Left lung (tissue), 10 donors: ENCODE measurements around the gene ASTN2. TPM values are rescaled to one million over a fixed set of nuclear protein-coding genes. Genes with fewer than 3 reads are reported as not detected.

Experiments
- ATAC-seq: fragments of 200-7000 bp; cut with Tn5 transposase; one replicate; pipeline ENCODE4 v1.9.1; 2020; ENCODE audit warnings: moderate library complexity
- DNase-seq, 4 donors: peaks; one replicate each; pipeline ENCODE4 v3.0.0-alpha.2; 2013 to 2020
- H3K27ac ChIP-seq, 2 donors: fragments of 200-600 bp; sonication (generic) in 1 of 2; one replicate each; pipeline versions ENCODE4 v1.5.0 to v1.8.0; 2020 to 2021
- H3K27me3 ChIP-seq, 2 donors: fragments of 200-600 bp; sonication (generic) in 1 of 2; one replicate each; pipeline versions ENCODE4 v1.5.0 to v1.8.0; 2020 to 2021
- H3K36me3 ChIP-seq, 2 donors: fragments of 200-600 bp; sonication (generic) in 1 of 2; one replicate each; pipeline versions ENCODE4 v1.5.0 to v1.8.0; 2020 to 2021
- H3K4me1 ChIP-seq, 2 donors: fragments of 200-600 bp; one replicate each; pipeline ENCODE4 v1.8.0; 2021
- H3K4me3 ChIP-seq, 2 donors: fragments of 200-600 bp; sonication (generic) in 1 of 2; one replicate each; pipeline versions ENCODE4 v1.5.0 to v1.8.0; 2020 to 2021; ENCODE audit warnings: mild to moderate bottlenecking in 1 of 2
- H3K9me3 ChIP-seq, 2 donors: fragments of 200-600 bp; sonication (generic) in 1 of 2; one replicate each; pipeline versions ENCODE4 v1.5.0 to v1.8.0; 2020 to 2021
- intact Hi-C, 2 donors: fragments of 100-400 bp; cut with DNase I; formaldehyde crosslinking; loops; one replicate each; pipeline versions ENCODE4 v1.11.2 to v1.14.2; 2022
- polyA plus RNA-seq, 6 donors: library from polyadenylated mRNA; unstranded; fragments of 120-200 nt; gene quantifications; one replicate each; pipeline ENCODE4 v1.2.1, GENCODE V29; 2013; ENCODE audit not compliant: insufficient read length in 6 of 6
- total RNA-seq, 2 donors: library from RNA; stranded (reverse); fragmentation: NEBNext Ultra II Directional; extraction: Animal tissue kit (Norgen Biotek cat#: 25700); gene quantifications; one replicate each; pipeline ENCODE4 v1.2.1, GENCODE V29; 2021
- TF ChIP-seq, protein P1 (sequence below), 2 donors: fragments of 200-600 bp; sonication (generic) in 1 of 2; IDR thresholded peaks; one replicate each; pipeline versions ENCODE4 v1.5.0 to v1.8.0; 2021; ENCODE audit warnings: antibody characterized with exemption in 2 of 2
- donor health status: DM: no; HTN: yes; CAD: no.
- donor health status: DM: no; HTN: no; CAD: no.

The ASTN2 gene
- total and polyA plus RNA-seq, 8 donors, result 3.1 to 5.5 (median 4.5) TPM

DNA sequence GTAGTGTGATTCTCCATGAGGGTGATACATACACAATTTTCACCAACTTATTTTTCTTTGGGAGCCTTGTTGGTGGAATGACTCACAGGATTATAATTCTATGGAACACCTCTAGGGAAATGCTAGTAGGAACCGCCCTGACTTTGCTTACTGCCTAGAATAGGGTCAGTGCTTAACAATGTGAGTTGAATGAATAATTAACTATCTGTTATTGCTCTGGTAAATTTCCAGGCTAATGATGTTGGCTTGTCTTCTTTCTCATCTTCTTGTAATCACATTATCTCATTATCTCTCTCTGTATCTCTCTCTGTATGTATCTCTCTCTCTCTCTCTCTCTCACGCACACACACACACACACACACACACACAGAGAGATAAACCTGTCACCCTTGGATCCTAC, 436.7 kb downstream of the ASTN2 start:
- intact Hi-C loops, result no loop called here
- Histone ChIP-seq H3K27me3 (no peaks in the 10 kb centered on the region), H3K4me1 (no peaks in the 10 kb centered on the region), H3K9me3 (no peaks in the 10 kb centered on the region), H3K27ac (no peak overlapping the region), H3K36me3 (no peaks in the 10 kb centered on the region), H3K4me3 (no peak overlapping the region)
- DNase-seq (no peak), ATAC-seq (no peak)
- TF ChIP-seq, protein P1, sequence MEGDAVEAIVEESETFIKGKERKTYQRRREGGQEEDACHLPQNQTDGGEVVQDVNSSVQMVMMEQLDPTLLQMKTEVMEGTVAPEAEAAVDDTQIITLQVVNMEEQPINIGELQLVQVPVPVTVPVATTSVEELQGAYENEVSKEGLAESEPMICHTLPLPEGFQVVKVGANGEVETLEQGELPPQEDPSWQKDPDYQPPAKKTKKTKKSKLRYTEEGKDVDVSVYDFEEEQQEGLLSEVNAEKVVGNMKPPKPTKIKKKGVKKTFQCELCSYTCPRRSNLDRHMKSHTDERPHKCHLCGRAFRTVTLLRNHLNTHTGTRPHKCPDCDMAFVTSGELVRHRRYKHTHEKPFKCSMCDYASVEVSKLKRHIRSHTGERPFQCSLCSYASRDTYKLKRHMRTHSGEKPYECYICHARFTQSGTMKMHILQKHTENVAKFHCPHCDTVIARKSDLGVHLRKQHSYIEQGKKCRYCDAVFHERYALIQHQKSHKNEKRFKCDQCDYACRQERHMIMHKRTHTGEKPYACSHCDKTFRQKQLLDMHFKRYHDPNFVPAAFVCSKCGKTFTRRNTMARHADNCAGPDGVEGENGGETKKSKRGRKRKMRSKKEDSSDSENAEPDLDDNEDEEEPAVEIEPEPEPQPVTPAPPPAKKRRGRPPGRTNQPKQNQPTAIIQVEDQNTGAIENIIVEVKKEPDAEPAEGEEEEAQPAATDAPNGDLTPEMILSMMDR (IDR thresholded peaks at IDR 0.05), result no peak

DNA sequence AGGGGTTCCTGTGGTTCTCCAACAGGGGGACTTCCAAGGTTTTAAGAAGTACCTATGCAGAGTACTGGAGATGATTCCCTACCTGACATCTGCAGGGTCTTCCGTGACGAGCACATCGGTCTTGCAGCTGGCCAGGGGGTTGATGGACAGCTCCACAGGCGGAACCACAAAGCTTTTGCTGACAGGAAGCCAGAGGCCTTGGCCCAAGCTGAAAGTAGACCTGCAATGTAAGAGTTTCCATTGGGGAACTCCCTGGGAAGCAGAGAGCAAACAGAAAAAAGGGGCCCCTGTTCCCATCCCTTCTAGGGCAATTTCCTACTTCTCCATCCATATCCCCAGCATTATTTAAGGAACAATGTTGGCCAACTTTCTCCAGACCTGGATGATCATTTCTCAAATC, 439.7 kb downstream of the ASTN2 start:
- no peaks in the 10 kb centered on the region for H3K4me1 ChIP-seq
- intact Hi-C loops, result no loop called here
- H3K4me3 ChIP-seq, result no peak overlapping the region
- ATAC-seq (no peak), DNase-seq (no peak)
- no peak overlapping the region for H3K27ac ChIP-seq
- no peaks in the 10 kb centered on the region for H3K36me3 ChIP-seq
- no peaks in the 10 kb centered on the region for H3K27me3 ChIP-seq
- TF ChIP-seq, protein P1 (IDR thresholded peaks at IDR 0.05), result no peak
- H3K9me3 ChIP-seq, result no peaks in the 10 kb centered on the region

GRCh38 chr9:116966199-116966598, 448.7 kb downstream of the ASTN2 start:
- TF ChIP-seq, protein P1 (IDR thresholded peaks at IDR 0.05), result no peak
- intact Hi-C loops, result no loop called here
- Histone ChIP-seq H3K9me3 (no peaks in the 10 kb centered on the region), H3K27ac (no peak overlapping the region), H3K36me3 (no peaks in the 10 kb centered on the region), H3K4me3 (no peak overlapping the region), H3K4me1 (no peaks in the 10 kb centered on the region), H3K27me3 (peaks cover 0 to 7% of the 10 kb centered on the region in 2 donors)
- DNase-seq (no peak), ATAC-seq (no peak)

- intact Hi-C loops, result no loop called here
- Histone ChIP-seq H3K4me1 (no peaks in the 10 kb centered on the region), H3K9me3 (no peaks in the 10 kb centered on the region), H3K27me3 (peaks cover 0 to 18% of the 10 kb centered on the region in 2 donors), H3K36me3 (no peaks in the 10 kb centered on the region), H3K4me3 (no peak overlapping the region), H3K27ac (no peak overlapping the region)
- DNase-seq, result no peak
- no peak for ATAC-seq
- TF ChIP-seq, protein P1 (IDR thresholded peaks at IDR 0.05), result no peak
Observed at GRCh38 chr9:116964258-116964657, 450.6 kb downstream of the ASTN2 start.

GRCh38 chr9:116959809-116960208, 455.0 kb downstream of the ASTN2 start:
- Histone ChIP-seq H3K4me3 (no peak overlapping the region), H3K36me3 (no peaks in the 10 kb centered on the region), H3K4me1 (no peaks in the 10 kb centered on the region), H3K9me3 (no peaks in the 10 kb centered on the region), H3K27me3 (peaks cover 0 to 20% of the 10 kb centered on the region in 2 donors), H3K27ac (no peak overlapping the region)
- intact Hi-C loops, result no loop called here
- TF ChIP-seq, protein P1 (IDR thresholded peaks at IDR 0.05), result no peak
- ATAC-seq (no peak), DNase-seq (peak in 1 of 4 donors; percentile 7)
